Measurements from ENCODE around the gene ATP2B2.
"Not testable (repeated sequence)": the region's sequence is repeated elsewhere in the genome, so short reads cannot be mapped to it uniquely, and the experiment has no call there.

Gene ATP2B2

DNA sequence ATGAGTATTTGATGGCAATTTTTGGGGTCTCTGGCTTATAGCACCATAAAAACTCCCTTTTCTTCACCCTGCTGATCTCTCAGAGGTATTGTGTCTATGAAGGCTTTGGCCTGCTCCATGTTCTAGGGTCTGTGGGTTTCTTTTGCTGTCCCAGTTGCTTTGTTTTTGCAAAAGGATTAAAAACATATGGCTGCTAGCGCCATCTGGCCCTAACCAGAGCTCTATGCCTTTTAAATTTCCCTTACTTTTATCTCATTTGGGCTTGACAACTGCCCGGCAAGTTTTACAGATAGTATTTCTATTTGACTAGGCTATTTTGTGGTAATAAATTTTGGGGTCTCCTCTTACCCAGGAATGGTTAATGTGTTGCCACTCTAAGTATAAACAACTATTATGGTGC is 206.2 kb downstream of the ATP2B2 start:
- no peak for TF ChIP-seq JUND (IDR thresholded peaks at IDR 0.05; ENCODE audit: low read depth)
- in situ Hi-C loops (cut with HindIII; ENCODE audit: low pct_unique_long_range_greater_than_20kb, low sequenced_read_pairs), result no loop called here
- no peak for DNase-seq (ENCODE audit: low read depth in 1 of 2, low spot score in 1 of 2)

- in situ Hi-C loops (cut with HindIII; ENCODE audit: low pct_unique_long_range_greater_than_20kb, low sequenced_read_pairs); DNase-seq (ENCODE audit: low read depth in 1 of 2, low spot score in 1 of 2): not testable (repeated sequence)
Measured at GRCh38 chr3:10298064-10298463, 207.3 kb downstream of the ATP2B2 start.

- TF ChIP-seq JUND (IDR thresholded peaks at IDR 0.05; ENCODE audit: low read depth), result no peak
- in situ Hi-C loops (cut with HindIII; ENCODE audit: low pct_unique_long_range_greater_than_20kb, low sequenced_read_pairs), result no loop called here
- no peak for DNase-seq (ENCODE audit: low read depth in 1 of 2, low spot score in 1 of 2)
Measured at GRCh38 chr3:10294030-10294586, 211.3 kb downstream of the ATP2B2 start.

DNA sequence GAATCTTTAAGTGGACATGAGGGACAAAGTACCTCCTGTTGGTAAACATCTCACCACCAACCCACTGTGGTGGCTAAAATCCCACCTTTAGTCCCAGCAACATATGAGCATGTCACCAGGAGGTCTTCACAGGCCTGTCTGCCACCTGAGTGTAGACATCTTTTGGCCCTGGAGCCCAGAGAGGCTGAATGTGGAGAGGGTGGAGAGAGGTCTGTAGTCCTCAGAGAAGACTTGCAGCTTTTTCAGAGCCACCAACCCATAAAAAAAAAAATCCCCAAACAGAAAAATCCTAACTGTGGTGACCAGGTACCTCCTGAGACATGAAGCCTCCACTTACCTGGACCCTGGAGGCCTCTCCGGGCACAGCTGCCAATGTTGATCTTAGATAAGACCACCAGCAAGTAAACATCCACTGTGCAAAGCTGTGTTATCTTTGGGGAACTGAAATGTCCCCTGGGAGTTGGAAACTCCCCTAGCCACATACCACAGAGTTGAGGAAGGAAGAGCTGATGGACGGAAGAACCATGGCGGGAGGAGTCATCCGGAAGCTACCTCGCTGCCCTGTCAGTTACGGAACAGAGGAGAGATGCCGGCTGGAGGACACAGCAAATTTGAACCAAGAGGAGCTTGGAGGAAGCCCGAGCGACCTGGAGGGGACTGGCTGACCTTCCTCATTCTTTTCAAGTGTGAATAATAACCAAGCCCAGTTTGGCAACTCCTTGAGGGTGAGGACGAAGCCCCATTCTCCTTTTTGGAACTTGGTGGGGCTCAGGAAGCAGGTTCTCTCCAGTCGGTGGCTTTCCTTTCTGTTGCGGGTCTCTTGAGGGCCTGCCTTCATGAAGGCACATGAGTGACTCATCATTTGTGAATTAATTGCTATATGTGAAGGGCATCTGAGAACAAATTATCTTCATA is 212.6 kb downstream of the ATP2B2 start, which contains the start of gene GHRL:
Gene GHRL, minus strand, starts transcription at position 443 of the 915 bp plus-strand sequence. CDS start 2,767 bp downstream, outside the sequence.
- in situ Hi-C loops (cut with HindIII; ENCODE audit: low pct_unique_long_range_greater_than_20kb, low sequenced_read_pairs), result no loop called here
- TF ChIP-seq JUND (IDR thresholded peaks at IDR 0.05; ENCODE audit: low read depth), result no peak

DNA sequence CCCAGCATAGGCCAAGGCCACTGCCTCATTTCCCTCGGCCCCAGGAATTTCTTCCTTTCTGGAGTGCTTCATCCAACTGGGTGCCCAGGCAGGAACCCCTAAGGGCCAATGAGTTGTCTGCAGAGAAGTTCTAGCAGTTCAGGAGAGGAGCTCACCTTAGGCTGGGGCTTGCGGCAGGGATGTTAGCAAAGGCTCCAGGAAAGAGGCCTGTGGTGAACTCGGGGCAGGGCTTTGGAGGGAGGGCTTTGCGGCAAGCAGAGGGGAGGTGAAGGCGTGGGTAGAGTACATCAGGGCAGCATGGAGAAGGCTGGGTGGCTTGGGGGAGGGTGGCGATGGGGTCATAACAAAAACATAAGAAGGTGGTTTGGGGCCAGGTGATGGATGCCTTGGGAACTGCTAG is 213.7 kb downstream of the ATP2B2 start:
- no peak for TF ChIP-seq JUND (IDR thresholded peaks at IDR 0.05; ENCODE audit: low read depth)
- no peak for DNase-seq (ENCODE audit: low read depth in 1 of 2, low spot score in 1 of 2)
- in situ Hi-C loops (cut with HindIII; ENCODE audit: low pct_unique_long_range_greater_than_20kb, low sequenced_read_pairs), result no loop called here

More for the DNA sequence above, 212.6 kb downstream of the ATP2B2 start, which contains the start of gene GHRL:
- DNase-seq (ENCODE audit: low read depth in 1 of 2, low spot score in 1 of 2), result no peak

DNA sequence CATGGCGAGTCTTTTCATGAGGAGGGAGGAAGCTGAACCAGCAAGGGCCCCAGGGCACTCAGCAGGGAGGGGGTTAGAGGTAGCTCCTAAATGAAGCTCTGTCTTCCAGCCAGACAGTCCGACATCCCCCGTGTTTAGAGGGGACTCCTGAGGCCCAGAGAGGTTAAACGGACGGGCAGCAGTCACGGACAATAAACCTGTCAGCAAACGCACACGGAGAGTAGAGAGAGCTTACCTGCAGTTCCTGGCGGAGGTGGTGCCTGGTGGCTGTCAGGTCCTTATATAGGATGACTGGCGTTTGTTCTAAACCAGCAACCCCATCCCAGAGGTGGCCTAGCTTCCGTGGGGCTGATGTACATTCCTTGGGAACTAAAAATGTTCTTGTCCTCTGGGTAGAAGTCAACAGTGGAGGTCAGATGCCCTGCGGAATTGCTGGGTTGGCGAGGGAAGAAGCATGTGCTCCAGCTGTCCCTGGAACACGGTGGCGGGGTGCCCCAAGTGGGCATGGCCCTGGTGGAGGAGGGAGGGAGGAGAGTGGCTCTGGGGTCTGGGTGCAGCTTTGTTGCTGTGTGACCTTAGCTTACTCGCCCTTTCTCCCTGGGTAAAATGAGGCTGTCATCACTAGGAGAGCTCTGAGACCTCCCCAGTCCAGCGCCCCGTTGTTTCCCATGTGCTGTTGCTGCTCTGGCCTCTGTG is 214.8 kb downstream of the ATP2B2 start:
- DNase-seq (ENCODE audit: low read depth in 1 of 2, low spot score in 1 of 2), result no peak
- TF ChIP-seq JUND (IDR thresholded peaks at IDR 0.05; ENCODE audit: low read depth), result no peak
- in situ Hi-C loops (cut with HindIII; ENCODE audit: low pct_unique_long_range_greater_than_20kb, low sequenced_read_pairs), result no loop called here

DNA sequence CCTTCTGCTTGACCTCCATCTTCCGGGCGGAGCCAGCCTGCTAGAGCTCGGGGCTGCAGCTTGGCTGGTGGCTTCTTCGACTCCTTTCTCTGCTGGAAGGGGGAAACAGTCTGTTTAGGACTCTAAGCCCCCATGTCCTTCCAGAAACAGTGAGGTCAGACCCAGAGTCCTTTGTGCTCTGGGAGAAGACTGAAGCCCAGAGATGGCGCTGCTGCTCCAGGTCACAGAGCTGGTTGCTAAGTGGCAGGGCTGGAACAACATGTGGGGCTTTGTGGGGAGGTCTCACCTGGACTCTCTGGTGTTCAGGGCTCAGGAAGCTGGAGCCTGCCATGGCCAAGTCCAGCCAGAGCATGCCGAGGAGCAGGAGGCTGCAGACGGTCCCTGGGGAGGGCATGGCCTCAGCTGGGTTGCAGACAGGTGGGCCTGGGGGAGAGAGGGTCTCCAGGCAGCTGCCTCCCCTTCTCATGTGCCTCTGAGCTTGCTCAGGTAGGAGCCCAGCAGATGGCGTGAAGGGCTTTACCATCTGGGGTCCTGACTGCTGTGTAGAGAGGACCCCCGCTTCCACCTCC is 215.5 kb downstream of the ATP2B2 start:
- in situ Hi-C loops (cut with HindIII; ENCODE audit: low pct_unique_long_range_greater_than_20kb, low sequenced_read_pairs), result no loop called here
- TF ChIP-seq JUND (IDR thresholded peaks at IDR 0.05; ENCODE audit: low read depth), result no peak
- no peak for DNase-seq (ENCODE audit: low read depth in 1 of 2, low spot score in 1 of 2)

DNA sequence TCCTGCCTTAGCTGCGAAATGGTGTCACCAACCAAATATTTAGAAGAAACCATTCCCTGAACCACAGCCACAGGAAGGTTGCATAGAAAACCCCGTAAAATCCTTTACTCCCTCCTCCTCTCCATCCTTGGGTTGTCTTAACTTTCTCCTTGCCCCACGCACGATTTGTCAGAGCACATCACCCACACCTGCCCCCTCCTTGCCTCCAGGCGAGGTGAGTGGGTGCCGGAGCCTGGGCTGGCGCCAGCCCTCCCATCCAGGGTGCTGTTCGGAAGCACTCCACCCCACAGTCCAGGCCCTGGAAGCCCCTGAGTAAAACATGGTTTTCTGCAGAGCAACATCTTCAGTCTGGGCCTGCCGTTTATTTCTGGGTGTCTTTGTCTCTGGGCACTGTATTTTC is 216.3 kb downstream of the ATP2B2 start:
- DNase-seq (ENCODE audit: low read depth in 1 of 2, low spot score in 1 of 2), result no peak
- in situ Hi-C loops (cut with HindIII; ENCODE audit: low pct_unique_long_range_greater_than_20kb, low sequenced_read_pairs), result no loop called here
- TF ChIP-seq JUND (IDR thresholded peaks at IDR 0.05; ENCODE audit: low read depth), result no peak

DNA sequence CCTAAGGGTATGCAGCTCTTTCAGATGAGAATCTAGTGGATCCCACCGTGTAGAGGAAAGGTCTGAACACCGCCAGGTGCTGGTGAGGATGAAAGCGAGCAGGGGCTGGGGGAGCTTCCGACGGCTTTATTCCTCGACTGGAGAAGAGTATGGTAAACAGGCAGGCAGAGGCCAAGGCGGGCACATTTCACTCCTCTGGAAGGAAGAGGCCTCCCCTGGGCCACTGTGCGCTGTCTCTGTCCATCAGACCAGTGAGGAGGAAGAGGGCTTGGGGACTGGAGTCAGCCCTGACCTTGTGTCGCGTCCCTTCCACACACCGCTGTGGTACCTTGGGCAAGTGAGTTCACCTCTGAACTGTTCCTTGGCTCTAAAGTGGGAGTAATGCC is 216.8 kb downstream of the ATP2B2 start:
- DNase-seq (ENCODE audit: low read depth in 1 of 2, low spot score in 1 of 2), result no peak
- no peak for TF ChIP-seq JUND (IDR thresholded peaks at IDR 0.05; ENCODE audit: low read depth)
- in situ Hi-C loops (cut with HindIII; ENCODE audit: low pct_unique_long_range_greater_than_20kb, low sequenced_read_pairs), result no loop called here

DNA sequence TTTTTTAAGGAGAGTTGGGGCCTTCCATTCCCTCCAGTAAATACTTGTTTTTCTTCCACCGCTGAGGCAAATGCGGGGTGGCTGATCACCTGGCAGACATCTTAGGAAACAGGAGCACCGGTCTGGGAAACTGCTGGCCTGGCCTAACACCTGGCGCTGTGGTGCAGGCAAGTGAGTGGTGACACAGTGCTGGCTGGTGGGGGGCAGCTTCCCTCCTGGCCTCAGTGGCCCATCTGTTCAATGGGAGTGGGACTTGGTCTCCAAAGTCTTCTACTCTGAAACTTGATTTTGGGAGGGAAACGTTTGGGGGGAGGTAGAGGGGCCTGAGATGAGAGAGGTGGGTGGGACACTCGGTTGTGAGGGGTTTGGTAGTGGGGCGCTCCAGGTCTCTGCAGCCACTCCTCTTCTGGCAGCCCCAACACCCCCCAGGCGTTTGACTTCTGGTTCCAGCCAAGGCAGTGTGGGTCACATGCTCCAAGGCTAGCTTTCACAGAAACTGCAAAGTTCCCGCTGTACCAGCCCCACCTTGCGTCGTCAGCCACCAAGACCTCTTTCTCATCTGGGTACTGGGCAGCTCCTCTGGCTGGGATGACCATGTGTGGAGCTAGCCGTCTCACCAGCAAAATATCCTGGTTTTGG is 217.3 kb downstream of the ATP2B2 start:
- in situ Hi-C loops (cut with HindIII; ENCODE audit: low pct_unique_long_range_greater_than_20kb, low sequenced_read_pairs), result no loop called here
- no peak for TF ChIP-seq JUND (IDR thresholded peaks at IDR 0.05; ENCODE audit: low read depth)
- DNase-seq (ENCODE audit: low read depth in 1 of 2, low spot score in 1 of 2), result no peak

DNA sequence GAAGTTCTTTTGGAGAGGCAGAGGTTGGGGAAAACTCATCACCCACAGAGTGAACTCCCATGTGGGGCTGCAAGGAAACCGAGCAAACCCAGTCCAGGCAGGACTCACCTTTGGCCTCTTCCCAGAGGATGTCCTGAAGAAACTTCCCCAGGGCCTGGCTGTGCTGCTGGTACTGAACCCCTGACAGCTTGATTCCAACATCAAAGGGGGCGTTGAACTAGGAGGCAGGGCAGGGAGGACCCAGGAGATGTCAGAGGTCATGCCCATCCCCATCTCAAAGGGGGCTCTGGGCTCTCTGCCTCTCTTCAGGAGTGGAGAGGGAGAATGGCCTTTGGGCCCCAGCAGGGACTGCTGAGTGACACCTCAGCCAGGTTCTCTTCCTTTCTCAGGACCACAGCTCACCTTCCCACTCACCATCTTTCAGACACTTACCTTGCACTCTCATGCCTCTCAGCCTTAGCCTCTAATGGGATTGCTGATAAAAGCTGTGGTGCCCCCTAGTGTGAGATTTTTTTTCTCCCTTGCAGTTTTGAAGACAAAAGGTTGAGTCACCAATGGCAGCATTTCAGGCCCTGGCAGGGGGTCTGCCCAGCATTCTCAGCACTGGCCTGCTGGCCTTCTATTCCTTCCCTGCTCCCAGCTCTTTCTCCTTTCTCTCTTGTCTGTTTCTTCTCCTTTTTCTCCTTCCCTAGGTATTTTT is 218.6 kb downstream of the ATP2B2 start:
- in situ Hi-C loops (cut with HindIII; ENCODE audit: low pct_unique_long_range_greater_than_20kb, low sequenced_read_pairs), result no loop called here
- no peak for TF ChIP-seq JUND (IDR thresholded peaks at IDR 0.05; ENCODE audit: low read depth)
- no peak for DNase-seq (ENCODE audit: low read depth in 1 of 2, low spot score in 1 of 2)

DNA sequence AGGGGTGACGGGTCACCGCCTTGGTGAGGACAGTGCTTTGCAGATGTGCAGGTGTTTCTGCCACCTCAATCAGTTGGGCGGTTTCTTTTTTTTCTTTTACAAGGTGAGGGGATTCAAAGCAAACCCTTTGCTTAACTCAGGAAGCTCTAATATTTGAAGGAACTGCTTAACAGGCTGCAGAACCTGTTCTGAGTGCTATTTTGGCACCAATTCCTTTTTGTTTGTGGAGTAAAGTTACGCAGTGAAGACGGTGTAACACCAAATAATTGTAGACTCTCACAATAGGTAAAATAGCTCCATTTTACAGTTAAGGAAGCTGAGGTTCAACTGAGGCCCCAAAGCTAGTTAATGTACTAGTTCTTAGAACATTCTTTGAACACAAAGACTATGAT is 219.3 kb downstream of the ATP2B2 start:
- DNase-seq (ENCODE audit: low read depth in 1 of 2, low spot score in 1 of 2), result peak; percentile 37 to 76
- no peak for TF ChIP-seq JUND (IDR thresholded peaks at IDR 0.05; ENCODE audit: low read depth)
- in situ Hi-C loops (cut with HindIII; ENCODE audit: low pct_unique_long_range_greater_than_20kb, low sequenced_read_pairs), result no loop called here

All from T47D (cell line).